Esophagus muscularis mucosa (tissue), 4 donors: ENCODE data around the gene MMP24. TPM values are rescaled to one million over a fixed set of nuclear protein-coding genes. Genes with fewer than 3 reads are reported as not detected.
A peak's percentile ranks its signal among the peaks of the same experiment; 100 is the strongest.

ENCODE experiments used
- DNase-seq: peaks from one replicate; pipeline ENCODE4 v3.0.0-alpha.2; 2017; ENCODE audit errors: extremely low spot score
- H3K27ac ChIP-seq, 4 donors: fragments of 200-600 bp; sonication (generic); replicated peaks in 1 of 4; 1 replicate in 3 of 4; 2 replicates in 1 of 4; pipeline ENCODE4 v1.5.1; 2016 to 2019; ENCODE audit warnings: mild to moderate bottlenecking in 1 of 4
- H3K27me3 ChIP-seq, 4 donors: fragments of 200-600 bp; sonication (generic); one replicate each; pipeline versions ENCODE4 v1.5.1 to v1.6.0; 2016 to 2019
- H3K36me3 ChIP-seq, 4 donors: fragments of 200-600 bp; sonication (generic); one replicate each; pipeline ENCODE4 v1.5.1; 2016 to 2019
- H3K4me1 ChIP-seq, 4 donors: fragments of 200-600 bp; sonication (generic); one replicate each; pipeline ENCODE4 v1.5.1; 2016 to 2019
- H3K4me3 ChIP-seq, 4 donors: fragments of 200-600 bp; sonication (generic); 1 replicate in 2 of 4; 2 replicates in 2 of 4; pipeline ENCODE4 v1.5.1; 2016 to 2019; ENCODE audit warnings: mild to moderate bottlenecking in 4 of 4, moderate library complexity in 1 of 4
- H3K9me3 ChIP-seq, 4 donors: fragments of 200-600 bp; sonication (generic); 1 replicate in 3 of 4; 2 replicates in 1 of 4; pipeline ENCODE4 v1.5.1; 2016 to 2019
- CTCF ChIP-seq, 3 experiments: fragments of 200-600 bp in 2 of 3; fragments of 450-650 bp in 1 of 3; sonication (generic) in 2 of 3; IDR thresholded peaks; one replicate each; pipeline ENCODE4 v1.5.1; 2017 to 2019; ENCODE audit warnings: antibody characterized with exemption in 3 of 3, mild to moderate bottlenecking in 2 of 3, moderate library complexity in 1 of 3
- EP300 ChIP-seq: sonication (generic); formaldehyde crosslinking; IDR thresholded peaks from one replicate; pipeline ENCODE4 v1.6.1; 2017; ENCODE audit warnings: antibody characterized with exemption
- POLR2A ChIP-seq: fragments of 450-650 bp; IDR thresholded peaks from one replicate; pipeline ENCODE4 v1.6.1; 2017; ENCODE audit warnings: antibody characterized with exemption, moderate library complexity, mild to moderate bottlenecking, low read depth
- POLR2AphosphoS5 ChIP-seq, 2 donors: sonication (generic); formaldehyde crosslinking; IDR thresholded peaks; one replicate each; pipeline ENCODE4 v1.6.1; 2017; ENCODE audit warnings: antibody characterized with exemption in 2 of 2
- WGBS: methylation state at CpG from one replicate; pipeline ENCODE4 v1.1.5; 2018; 5-methylcytosine and 5-hydroxymethylcytosine counted together
- intact Hi-C: fragments of 100-400 bp; cut with DNase I; formaldehyde crosslinking; loops from one replicate; pipeline ENCODE4 v1.15.1; 2023
- total RNA-seq, 4 donors: library from RNA; depleted of rRNA; stranded (reverse); fragments of >200 nt; gene quantifications; one replicate each; pipeline versions ENCODE4 v1.1.0 to v1.2.1, GENCODE V29; 2016

The MMP24 gene
- total RNA-seq, 4 donors from 2014 or later: 0.83 to 4.0 (median 2.0) TPM

- intact Hi-C loops: no loop called here
- Histone ChIP-seq H3K9me3 (no peaks in the 10 kb centered on the region), H3K36me3 (peaks cover 11 to 62% (median 54%) of the 10 kb centered on the region in 4 donors), H3K27me3 (no peaks in the 10 kb centered on the region), H3K27ac (peak within 1 kb of the TSS; percentile 95 to 100 (median 99)), H3K4me3 (peak within 1 kb of the TSS; percentile 74 to 95 (median 90)), H3K4me1 (peaks cover 16 to 57% (median 40%) of the 10 kb centered on the region in 4 donors)
- under 1% methylated on average over 28 of the region's 76 CpGs for WGBS
- peak; percentile 96 for DNase-seq
- TF ChIP-seq CTCF (IDR thresholded peaks at IDR 0.05) (peak in 2 of 3 experiments; percentile 14 to 41), EP300 (no peak), POLR2AphosphoS5 (IDR thresholded peaks at IDR 0.05) (peak; percentile 95 to 99), POLR2A (peak; percentile 91)
Observed at GRCh38 chr20:35277531-35278395, 51.3 kb downstream of the MMP24 start, which contains the start of gene MMP24OS. Gene MMP24OS, minus strand, starts transcription at chr20:35278122. Its CDS starts 193 bp downstream, at chr20:35277929.

GRCh38 chr20:35279040-35279439, 52.5 kb downstream of the MMP24 start:
- DNase-seq: no peak
- no peak overlapping the region for H3K4me3 ChIP-seq
- WGBS: 97% methylated on average over 5 of the region's 5 CpGs
- TF ChIP-seq EP300 (no peak), POLR2A (no peak), POLR2AphosphoS5 (IDR thresholded peaks at IDR 0.05) (no peak), CTCF (IDR thresholded peaks at IDR 0.05) (no peak)
- H3K27ac ChIP-seq: peak overlapping the region; percentile 95 to 100 (median 99)
- no peaks in the 10 kb centered on the region for H3K27me3 ChIP-seq
- H3K4me1 ChIP-seq: peaks cover 29 to 61% (median 53%) of the 10 kb centered on the region in 4 donors
- intact Hi-C loops: no loop called here
- no peaks in the 10 kb centered on the region for H3K9me3 ChIP-seq
- H3K36me3 ChIP-seq: peaks cover 11 to 58% (median 49%) of the 10 kb centered on the region in 4 donors

GRCh38 chr20:35279533-35280174, 53.2 kb downstream of the MMP24 start:
- DNase-seq: no peak
- H3K4me1 ChIP-seq: peaks cover 29 to 57% (median 54%) of the 10 kb centered on the region in 4 donors
- WGBS: 93% methylated on average over 7 of the region's 7 CpGs
- H3K4me3 ChIP-seq: no peak overlapping the region
- H3K27me3 ChIP-seq: no peaks in the 10 kb centered on the region
- no peaks in the 10 kb centered on the region for H3K9me3 ChIP-seq
- intact Hi-C loops: no loop called here
- peak overlapping the region in 2 of 4 donors; percentile 95 to 100 for H3K27ac ChIP-seq
- peaks cover 11 to 55% (median 44%) of the 10 kb centered on the region in 4 donors for H3K36me3 ChIP-seq
- TF ChIP-seq EP300 (no peak), POLR2AphosphoS5 (IDR thresholded peaks at IDR 0.05) (no peak)

GRCh38 chr20:35280523-35280922, 54.0 kb downstream of the MMP24 start:
- intact Hi-C loops: no loop called here
- peaks cover 33 to 56% (median 55%) of the 10 kb centered on the region in 4 donors for H3K4me1 ChIP-seq
- TF ChIP-seq POLR2AphosphoS5 (IDR thresholded peaks at IDR 0.05) (no peak), CTCF (IDR thresholded peaks at IDR 0.05) (no peak), POLR2A (no peak), EP300 (no peak)
- no peaks in the 10 kb centered on the region for H3K27me3 ChIP-seq
- H3K4me3 ChIP-seq: no peak overlapping the region
- peaks cover 11 to 51% (median 37%) of the 10 kb centered on the region in 4 donors for H3K36me3 ChIP-seq
- DNase-seq: no peak
- whole genome bisulfite sequencing: 96% methylated on average over 4 of the region's 6 CpGs
- no peak overlapping the region for H3K27ac ChIP-seq
- H3K9me3 ChIP-seq: no peaks in the 10 kb centered on the region

GRCh38 chr20:35281506-35282101, 55.1 kb downstream of the MMP24 start:
- no peak for TF ChIP-seq CTCF (IDR thresholded peaks at IDR 0.05)
- no peak for TF ChIP-seq EP300
- no peak for TF ChIP-seq POLR2A
- no peak for TF ChIP-seq POLR2AphosphoS5 (IDR thresholded peaks at IDR 0.05)
- Histone ChIP-seq H3K27ac (no peak overlapping the region), H3K4me1 (peaks cover 24 to 46% (median 44%) of the 10 kb centered on the region in 4 donors), H3K36me3 (peaks cover 11 to 43% (median 31%) of the 10 kb centered on the region in 4 donors), H3K9me3 (no peaks in the 10 kb centered on the region), H3K4me3 (no peak overlapping the region), H3K27me3 (no peaks in the 10 kb centered on the region)
- DNase-seq: no peak
- intact Hi-C loops: no loop called here
- 95% methylated on average over 10 of the region's 10 CpGs for WGBS
